Activated CD8-positive, alpha-beta memory T cell treated with anti-CD3 and anti-CD28 coated beads, Interleukin-2, amount 50 U/mL, for 24 hours (primary cell): ENCODE data around the gene ORAI2.
"Not testable (repeated sequence)": the region's sequence is repeated elsewhere in the genome, so short reads cannot be mapped to it uniquely, and the experiment has no call there.

ENCODE experiments used
- DNase-seq: peaks from one replicate; pipeline ENCODE4 v3.0.0-alpha.2; 2020; ENCODE audit errors: extremely low read depth

The ORAI2 gene

GRCh38 chr7:102503141-102503540, 69.8 kb downstream of the ORAI2 start:
- DNase-seq = not testable (repeated sequence)

GRCh38 chr7:102505298-102506185, 72.2 kb downstream of the ORAI2 start:
- DNase-seq = not testable (repeated sequence)
